ENCODE measurements around the gene CFAP54. TPM values are rescaled to one million over a fixed set of nuclear protein-coding genes. Genes with fewer than 3 reads are reported as not detected.

Gene CFAP54
- total and polyA plus RNA-seq, 2 of the 4 experiments (the other 2 are of a cell fraction) = 0.18 to 0.41 TPM

DNA sequence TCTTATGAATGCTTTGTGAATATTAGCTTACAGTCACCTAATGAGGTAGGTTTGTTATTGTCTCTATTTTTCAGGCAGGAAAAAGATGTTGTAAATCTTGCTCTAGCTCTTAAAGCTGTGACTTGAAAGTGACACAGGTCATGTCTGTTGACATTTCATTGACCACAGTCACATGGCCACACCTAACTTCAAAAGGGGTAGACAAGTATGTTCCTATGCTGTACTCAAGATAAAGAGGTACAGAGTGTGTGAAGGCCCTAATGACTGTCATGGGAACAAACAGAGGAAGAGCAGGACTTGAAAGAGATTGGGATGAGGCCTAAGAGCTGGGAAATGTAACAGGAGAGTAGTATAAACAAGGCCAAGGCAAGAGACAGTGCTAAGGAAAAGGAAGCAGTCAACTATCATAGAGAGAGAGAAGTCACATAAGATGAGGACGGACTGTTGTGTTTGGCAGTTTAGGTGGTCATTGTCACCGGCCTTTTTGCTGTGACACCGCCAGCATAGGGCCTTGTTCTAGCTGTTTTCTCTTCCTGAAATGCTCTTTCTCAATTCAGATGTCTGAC, 181.0 kb downstream of the CFAP54 start:
- ChIA-PET CTCF (no interaction called here), POLR2A (ENCODE audit: unreplicated experiment) (no interaction called here)
- no peaks in the 10 kb centered on the region for H3K4me1 ChIP-seq (ENCODE audit: control insufficient read depth, insufficient read depth, low read length)
- no peak overlapping the region for H2BK15ac ChIP-seq (ENCODE audit: low read depth, low read length)
- H4K5ac ChIP-seq (ENCODE audit: low read depth, low read length) = no peak overlapping the region
- no peaks in the 10 kb centered on the region for H3K36me3 ChIP-seq (ENCODE audit: control insufficient read depth, insufficient read depth, low read length)
- H2BK5ac ChIP-seq (ENCODE audit: low read depth, low read length, poor library complexity, severe bottlenecking) = no peak overlapping the region
- H3K18ac ChIP-seq (ENCODE audit: low read depth, low read length) = no peak overlapping the region
- H4K8ac ChIP-seq (ENCODE audit: low read depth in 2 of 2, low read length in 2 of 2) = no peak overlapping the region
- H2AK9ac ChIP-seq (replicated peaks; ENCODE audit: low read depth, low read length, poor library complexity) = no peak overlapping the region
- H3K4me3 ChIP-seq (ENCODE audit: insufficient read depth, low read depth, low read length) = no peak overlapping the region
- no peak overlapping the region for H3K14ac ChIP-seq (replicated peaks; ENCODE audit: low read depth, low read length)
- no peak overlapping the region for H3K27ac ChIP-seq (ENCODE audit: insufficient read depth, low read length)
- no peak overlapping the region for H2AK5ac ChIP-seq (ENCODE audit: low read depth, low read length)
- WGBS, 2 experiments (ENCODE audit: extremely low coverage in 2 of 2, insufficient read length in 1 of 2) = no CpG with 5 or more reads among the region's 3 CpGs
- H3K79me1 ChIP-seq (ENCODE audit: low read depth in 1 of 2, low read length in 2 of 2) = no peaks in the 10 kb centered on the region
- in situ Hi-C loops (cut with MboI; ENCODE audit: low sequenced_read_pairs) = no loop called here
- no peaks in the 10 kb centered on the region for H3K9me3 ChIP-seq (ENCODE audit: control insufficient read depth, insufficient read depth, low read length)
- H2AFZ ChIP-seq (replicated peaks; ENCODE audit: low read length, poor library complexity) = no peak overlapping the region
- H2BK120ac ChIP-seq (ENCODE audit: low read depth, low read length) = no peak overlapping the region
- H3K4me2 ChIP-seq (ENCODE audit: low read depth, low read length) = no peak overlapping the region
- no peak overlapping the region for H3K9ac ChIP-seq (ENCODE audit: low read depth, low read length)
- H4K20me1 ChIP-seq (ENCODE audit: insufficient read depth, low read length) = no peaks in the 10 kb centered on the region
- H3K56ac ChIP-seq (ENCODE audit: extremely low read depth, insufficient read depth, low read length) = no peak overlapping the region
- intact Hi-C loops (cut with micrococcal nuclease) = no loop called here
- H3K4ac ChIP-seq (ENCODE audit: low read depth, low read length) = no peak overlapping the region
- DNase-seq (no peak), ATAC-seq (ENCODE audit: low read depth) (no peak)
- no peak overlapping the region for H4K91ac ChIP-seq (ENCODE audit: insufficient read depth, low read depth, low read length)
- no peaks in the 10 kb centered on the region for H3K27me3 ChIP-seq (ENCODE audit: control insufficient read depth, insufficient read depth, low read length)
- no peak overlapping the region for H2BK20ac ChIP-seq (ENCODE audit: low read depth, low read length)
- no peaks in the 10 kb centered on the region for H3K9me1 ChIP-seq (ENCODE audit: insufficient read depth, low read length)
- dilution Hi-C loops (cut with HindIII; ENCODE audit: low sequenced_read_pairs, unreplicated experiment) = no loop called here
- BruUV-seq (replicated peaks) = no TSS peak
- no peak overlapping the region for H3K23ac ChIP-seq (ENCODE audit: low read depth, low read length)
- TF ChIP-seq, protein P1, sequence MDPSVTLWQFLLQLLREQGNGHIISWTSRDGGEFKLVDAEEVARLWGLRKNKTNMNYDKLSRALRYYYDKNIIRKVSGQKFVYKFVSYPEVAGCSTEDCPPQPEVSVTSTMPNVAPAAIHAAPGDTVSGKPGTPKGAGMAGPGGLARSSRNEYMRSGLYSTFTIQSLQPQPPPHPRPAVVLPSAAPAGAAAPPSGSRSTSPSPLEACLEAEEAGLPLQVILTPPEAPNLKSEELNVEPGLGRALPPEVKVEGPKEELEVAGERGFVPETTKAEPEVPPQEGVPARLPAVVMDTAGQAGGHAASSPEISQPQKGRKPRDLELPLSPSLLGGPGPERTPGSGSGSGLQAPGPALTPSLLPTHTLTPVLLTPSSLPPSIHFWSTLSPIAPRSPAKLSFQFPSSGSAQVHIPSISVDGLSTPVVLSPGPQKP (IDR thresholded peaks at IDR 0.05; ENCODE audit: borderline replicate concordance, low read depth, low read length) = no peak
- TF ChIP-seq, protein P2, sequence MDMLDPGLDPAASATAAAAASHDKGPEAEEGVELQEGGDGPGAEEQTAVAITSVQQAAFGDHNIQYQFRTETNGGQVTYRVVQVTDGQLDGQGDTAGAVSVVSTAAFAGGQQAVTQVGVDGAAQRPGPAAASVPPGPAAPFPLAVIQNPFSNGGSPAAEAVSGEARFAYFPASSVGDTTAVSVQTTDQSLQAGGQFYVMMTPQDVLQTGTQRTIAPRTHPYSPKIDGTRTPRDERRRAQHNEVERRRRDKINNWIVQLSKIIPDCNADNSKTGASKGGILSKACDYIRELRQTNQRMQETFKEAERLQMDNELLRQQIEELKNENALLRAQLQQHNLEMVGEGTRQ (IDR thresholded peaks at IDR 0.05; ENCODE audit: low read depth, low read length) = no peak
- TF ChIP-seq, protein P3, sequence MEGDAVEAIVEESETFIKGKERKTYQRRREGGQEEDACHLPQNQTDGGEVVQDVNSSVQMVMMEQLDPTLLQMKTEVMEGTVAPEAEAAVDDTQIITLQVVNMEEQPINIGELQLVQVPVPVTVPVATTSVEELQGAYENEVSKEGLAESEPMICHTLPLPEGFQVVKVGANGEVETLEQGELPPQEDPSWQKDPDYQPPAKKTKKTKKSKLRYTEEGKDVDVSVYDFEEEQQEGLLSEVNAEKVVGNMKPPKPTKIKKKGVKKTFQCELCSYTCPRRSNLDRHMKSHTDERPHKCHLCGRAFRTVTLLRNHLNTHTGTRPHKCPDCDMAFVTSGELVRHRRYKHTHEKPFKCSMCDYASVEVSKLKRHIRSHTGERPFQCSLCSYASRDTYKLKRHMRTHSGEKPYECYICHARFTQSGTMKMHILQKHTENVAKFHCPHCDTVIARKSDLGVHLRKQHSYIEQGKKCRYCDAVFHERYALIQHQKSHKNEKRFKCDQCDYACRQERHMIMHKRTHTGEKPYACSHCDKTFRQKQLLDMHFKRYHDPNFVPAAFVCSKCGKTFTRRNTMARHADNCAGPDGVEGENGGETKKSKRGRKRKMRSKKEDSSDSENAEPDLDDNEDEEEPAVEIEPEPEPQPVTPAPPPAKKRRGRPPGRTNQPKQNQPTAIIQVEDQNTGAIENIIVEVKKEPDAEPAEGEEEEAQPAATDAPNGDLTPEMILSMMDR (conservative IDR thresholded peaks at IDR 0.05; ENCODE audit: low read depth, low read length) = no peak
- TF ChIP-seq RCOR1 (IDR thresholded peaks at IDR 0.05; ENCODE audit: insufficient replicate concordance, low read length) = no peak
- no peak for TF ChIP-seq MAFK (IDR thresholded peaks at IDR 0.05; ENCODE audit: low read depth, low read length)
- TF ChIP-seq CEBPB (IDR thresholded peaks at IDR 0.05; ENCODE audit: low read depth, low read length) = no peak
- no peak for TF ChIP-seq POLR2A (IDR thresholded peaks at IDR 0.05; ENCODE audit: low read depth, low read length)
- no peak for TF ChIP-seq NFE2L2 (IDR thresholded peaks at IDR 0.05; ENCODE audit: low read depth, low read length)

Data from IMR-90 (cell line).